ENCODE measurements around the gene ANO10. TPM values are rescaled to one million over a fixed set of nuclear protein-coding genes. Genes with fewer than 3 reads are reported as not detected.

Gene ANO10
- total RNA-seq, 1 experiment from 2014 or later = 15.0 TPM

DNA sequence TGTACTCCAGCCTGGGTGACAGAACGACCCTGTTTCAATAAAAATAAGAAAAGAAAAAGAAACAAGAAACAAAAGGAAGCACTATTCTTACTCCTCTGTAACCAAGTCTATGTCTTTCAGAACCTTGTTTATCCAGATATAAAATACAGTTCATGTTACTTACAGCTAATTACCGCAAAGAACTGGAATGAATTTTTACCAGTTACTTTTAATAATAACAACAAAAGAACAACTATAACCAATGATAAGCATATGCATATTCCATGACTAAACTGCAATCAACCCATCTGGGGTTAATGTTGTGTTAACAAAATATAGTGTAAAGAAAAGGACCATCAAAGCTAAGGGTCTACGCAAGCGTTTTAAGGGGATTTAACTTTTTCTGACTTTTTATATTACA, 212.3 kb downstream of the ANO10 start:
- H3K27me3 Mint-ChIP-seq (ENCODE audit: insufficient read depth, unreplicated experiment) = no peaks in the 10 kb centered on the region
- H3K36me3 Mint-ChIP-seq (ENCODE audit: insufficient read depth, unreplicated experiment) = no peaks in the 10 kb centered on the region
- CTCF ChIA-PET = interaction anchor here (0.6 to 0.7 kb wide), 2 partner anchors 447 to 654 kb away, joined by 3 read pairs; no protein-coding TSS in a partner anchor
- POLR2A ChIA-PET = no interaction called here
- no peaks in the 10 kb centered on the region for H3K4me1 Mint-ChIP-seq (ENCODE audit: insufficient read depth, unreplicated experiment)
- BruUV-seq (replicated peaks) = no TSS peak
- H3K4me3 Mint-ChIP-seq (ENCODE audit: unreplicated experiment) = no peak overlapping the region
- intact Hi-C loops (cut with micrococcal nuclease) = no loop called here
- DNase-seq (ENCODE audit: unreplicated experiment) = no peak
- TF ChIP-seq, protein P1, sequence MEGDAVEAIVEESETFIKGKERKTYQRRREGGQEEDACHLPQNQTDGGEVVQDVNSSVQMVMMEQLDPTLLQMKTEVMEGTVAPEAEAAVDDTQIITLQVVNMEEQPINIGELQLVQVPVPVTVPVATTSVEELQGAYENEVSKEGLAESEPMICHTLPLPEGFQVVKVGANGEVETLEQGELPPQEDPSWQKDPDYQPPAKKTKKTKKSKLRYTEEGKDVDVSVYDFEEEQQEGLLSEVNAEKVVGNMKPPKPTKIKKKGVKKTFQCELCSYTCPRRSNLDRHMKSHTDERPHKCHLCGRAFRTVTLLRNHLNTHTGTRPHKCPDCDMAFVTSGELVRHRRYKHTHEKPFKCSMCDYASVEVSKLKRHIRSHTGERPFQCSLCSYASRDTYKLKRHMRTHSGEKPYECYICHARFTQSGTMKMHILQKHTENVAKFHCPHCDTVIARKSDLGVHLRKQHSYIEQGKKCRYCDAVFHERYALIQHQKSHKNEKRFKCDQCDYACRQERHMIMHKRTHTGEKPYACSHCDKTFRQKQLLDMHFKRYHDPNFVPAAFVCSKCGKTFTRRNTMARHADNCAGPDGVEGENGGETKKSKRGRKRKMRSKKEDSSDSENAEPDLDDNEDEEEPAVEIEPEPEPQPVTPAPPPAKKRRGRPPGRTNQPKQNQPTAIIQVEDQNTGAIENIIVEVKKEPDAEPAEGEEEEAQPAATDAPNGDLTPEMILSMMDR (IDR thresholded peaks at IDR 0.05; ENCODE audit: unreplicated experiment) = no peak
- no peak overlapping the region for H3K27ac Mint-ChIP-seq (ENCODE audit: low read depth, unreplicated experiment)
- H3K9me3 Mint-ChIP-seq (ENCODE audit: unreplicated experiment) = no peaks in the 10 kb centered on the region

DNA sequence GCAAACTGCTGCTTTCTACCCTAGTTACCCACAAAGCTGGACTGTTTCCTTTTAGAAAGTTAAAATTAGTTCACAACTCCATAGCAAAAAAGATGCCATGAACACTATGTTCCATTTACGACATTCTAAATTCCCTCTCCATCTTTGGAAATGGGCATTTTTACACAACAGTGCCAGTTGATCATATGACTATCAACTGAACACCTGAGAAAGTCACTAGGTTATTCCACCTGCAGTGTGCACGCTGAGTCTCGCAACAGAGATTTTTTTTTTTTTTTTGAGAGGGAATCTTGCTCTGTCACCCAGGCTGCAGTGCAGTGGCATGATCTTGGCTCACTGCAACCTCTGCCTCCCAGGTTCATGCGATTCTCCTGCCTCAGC, 215.2 kb downstream of the ANO10 start:
- H3K27ac Mint-ChIP-seq (ENCODE audit: low read depth, unreplicated experiment) = no peak overlapping the region
- H3K27me3 Mint-ChIP-seq (ENCODE audit: insufficient read depth, unreplicated experiment) = no peaks in the 10 kb centered on the region
- H3K9me3 Mint-ChIP-seq (ENCODE audit: unreplicated experiment) = no peaks in the 10 kb centered on the region
- POLR2A ChIA-PET = no interaction called here
- no TSS peak for BruUV-seq (replicated peaks)
- intact Hi-C loops (cut with micrococcal nuclease) = no loop called here
- no peaks in the 10 kb centered on the region for H3K36me3 Mint-ChIP-seq (ENCODE audit: insufficient read depth, unreplicated experiment)
- no peak overlapping the region for H3K4me3 Mint-ChIP-seq (ENCODE audit: unreplicated experiment)
- CTCF ChIA-PET = interaction anchor here (1.1 to 1.2 kb wide), 2 partner anchors 12 to 183 kb away, joined by 3 to 5 read pairs; no protein-coding TSS in a partner anchor
- no peaks in the 10 kb centered on the region for H3K4me1 Mint-ChIP-seq (ENCODE audit: insufficient read depth, unreplicated experiment)
- TF ChIP-seq, protein P1 (IDR thresholded peaks at IDR 0.05; ENCODE audit: unreplicated experiment) = no peak
- no peak for DNase-seq (ENCODE audit: unreplicated experiment)

DNA sequence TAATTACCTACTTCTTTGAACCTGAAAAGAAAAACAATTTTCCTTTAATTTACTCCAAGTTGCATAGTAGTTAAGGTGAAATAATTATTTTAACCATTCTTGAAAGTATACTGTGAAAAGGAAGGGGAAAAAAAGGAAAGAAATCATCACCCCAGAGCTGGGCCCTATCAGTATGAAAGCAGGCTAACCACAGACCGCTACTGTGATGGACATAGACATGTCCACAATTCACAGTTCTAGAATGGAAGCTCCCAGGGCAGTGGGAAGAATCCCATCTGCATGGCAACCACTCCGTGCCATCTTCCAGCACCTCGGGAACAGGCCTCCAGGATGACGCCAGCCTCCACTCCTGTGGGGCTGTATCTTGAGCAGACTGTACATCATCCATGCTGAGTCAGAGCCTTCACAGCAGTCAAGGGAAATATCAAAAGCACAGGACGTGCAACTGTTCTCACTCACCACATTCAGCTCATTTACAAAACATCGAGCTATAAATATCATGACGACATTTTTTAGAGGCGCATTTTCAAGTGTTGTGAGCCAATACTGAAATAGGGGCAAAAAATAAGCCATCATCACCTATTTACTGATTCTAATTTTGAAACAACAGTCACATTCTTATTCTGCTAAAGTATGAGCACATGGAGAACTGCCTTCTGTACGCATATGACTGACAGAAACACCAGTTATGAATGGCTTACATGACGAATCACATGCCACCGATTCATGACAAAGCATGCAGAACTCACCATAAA, 215.7 kb downstream of the ANO10 start:
- no peaks in the 10 kb centered on the region for H3K4me1 Mint-ChIP-seq (ENCODE audit: insufficient read depth, unreplicated experiment)
- H3K36me3 Mint-ChIP-seq (ENCODE audit: insufficient read depth, unreplicated experiment) = no peaks in the 10 kb centered on the region
- H3K4me3 Mint-ChIP-seq (ENCODE audit: unreplicated experiment) = no peak overlapping the region
- ChIA-PET CTCF (interaction anchor here (0.9 to 1.2 kb wide), 3 partner anchors 12 to 445 kb away, joined by 3 to 5 read pairs (median 3); no protein-coding TSS in a partner anchor), POLR2A (no interaction called here)
- intact Hi-C loops (cut with micrococcal nuclease) = no loop called here
- DNase-seq (ENCODE audit: unreplicated experiment) = peak; percentile 7
- TF ChIP-seq, protein P1 (IDR thresholded peaks at IDR 0.05; ENCODE audit: unreplicated experiment) = no peak
- no peak overlapping the region for H3K27ac Mint-ChIP-seq (ENCODE audit: low read depth, unreplicated experiment)
- H3K27me3 Mint-ChIP-seq (ENCODE audit: insufficient read depth, unreplicated experiment) = no peaks in the 10 kb centered on the region
- no peaks in the 10 kb centered on the region for H3K9me3 Mint-ChIP-seq (ENCODE audit: unreplicated experiment)
- no TSS peak for BruUV-seq (replicated peaks)

DNA sequence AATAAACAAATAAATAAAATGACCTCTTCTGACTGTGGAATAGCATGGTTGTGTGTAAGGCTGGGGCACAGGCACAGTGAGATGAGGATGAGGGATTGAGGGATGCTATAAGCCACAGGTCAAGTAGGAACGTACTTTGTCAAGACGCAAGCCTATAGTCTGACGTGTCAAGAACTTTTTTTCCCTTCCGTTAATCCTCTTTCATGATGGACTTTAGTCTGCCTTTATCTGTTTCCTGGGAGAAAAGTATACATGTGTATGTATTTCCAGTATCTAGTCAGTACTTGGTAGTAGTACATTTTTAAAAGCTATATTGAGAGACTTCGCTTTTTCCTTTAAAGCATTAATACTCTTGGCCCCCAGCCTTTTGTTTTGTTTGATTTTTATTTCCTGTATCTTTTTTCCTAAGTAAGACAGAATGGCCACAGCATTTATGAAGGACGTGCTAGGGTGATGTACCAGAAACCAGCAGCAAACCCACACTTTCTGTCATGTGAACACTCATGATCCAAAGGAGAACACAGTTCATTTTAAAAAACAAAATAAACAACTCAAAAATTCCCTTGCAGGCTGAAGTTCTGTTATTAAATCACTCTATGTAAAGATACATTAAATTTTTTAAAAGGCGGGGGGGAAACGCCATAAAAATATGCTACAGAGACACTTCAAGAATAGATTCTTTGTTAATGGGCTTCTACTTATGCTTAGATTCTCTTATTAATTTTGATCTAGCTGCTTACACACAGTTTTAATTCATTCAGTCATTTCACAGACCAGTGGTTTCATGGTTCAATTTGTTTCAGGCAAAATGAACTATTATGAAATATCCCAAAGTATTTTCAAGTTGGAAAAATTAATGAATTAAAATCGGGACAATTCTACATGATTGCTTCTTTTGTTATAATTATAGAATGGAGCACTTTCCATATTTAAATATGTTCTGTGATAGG, 220.8 kb downstream of the ANO10 start:
- DNase-seq (ENCODE audit: unreplicated experiment) = no peak
- Mint-ChIP-seq H3K4me3 (ENCODE audit: unreplicated experiment) (no peak overlapping the region), H3K27ac (ENCODE audit: low read depth, unreplicated experiment) (no peak overlapping the region), H3K36me3 (ENCODE audit: insufficient read depth, unreplicated experiment) (peaks cover 6% of the 10 kb centered on the region), H3K27me3 (ENCODE audit: insufficient read depth, unreplicated experiment) (no peaks in the 10 kb centered on the region), H3K4me1 (ENCODE audit: insufficient read depth, unreplicated experiment) (no peaks in the 10 kb centered on the region), H3K9me3 (ENCODE audit: unreplicated experiment) (no peaks in the 10 kb centered on the region)
- no TSS peak for BruUV-seq (replicated peaks)
- CTCF ChIA-PET = interaction anchor here (0.7 to 1.5 kb wide), 2 partner anchors 11 to 23 kb away, joined by 3 to 6 read pairs; no protein-coding TSS in a partner anchor
- POLR2A ChIA-PET = no interaction called here
- intact Hi-C loops (cut with micrococcal nuclease) = no loop called here
- TF ChIP-seq, protein P1 (IDR thresholded peaks at IDR 0.05; ENCODE audit: unreplicated experiment) = no peak

Measured in MCF 10A (cell line).